Stimulated activated CD4-positive, alpha-beta T cell treated with anti-CD3 and anti-CD28 coated beads, Interleukin-15, amount 100 ng/mL, for 1 hour (primary cell): Measurements from ENCODE around the gene ETFRF1.
A peak's percentile ranks its signal among the peaks of the same experiment; 100 is the strongest.

Experiments
- DNase-seq, 2 donors: peaks; one replicate each; pipeline ENCODE4 v3.0.0-alpha.2; 2020; ENCODE audit warnings: low read depth in 1 of 2, low spot score in 1 of 2

Gene ETFRF1, protein sequence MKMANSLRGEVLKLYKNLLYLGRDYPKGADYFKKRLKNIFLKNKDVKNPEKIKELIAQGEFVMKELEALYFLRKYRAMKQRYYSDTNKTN

GRCh38 chr12:25195056-25195971 lies at the start of gene ETFRF1, which contains the start of gene DNAI7:
ETFRF1 (plus strand) TSS chr12:25195237; CDS start chr12:25203957, 8,720 bp downstream.
DNAI7 (minus strand) TSS chr12:25195160; CDS start chr12:25195078, 82 bp downstream.
- DNase-seq = peak; percentile 89 to 90

DNA sequence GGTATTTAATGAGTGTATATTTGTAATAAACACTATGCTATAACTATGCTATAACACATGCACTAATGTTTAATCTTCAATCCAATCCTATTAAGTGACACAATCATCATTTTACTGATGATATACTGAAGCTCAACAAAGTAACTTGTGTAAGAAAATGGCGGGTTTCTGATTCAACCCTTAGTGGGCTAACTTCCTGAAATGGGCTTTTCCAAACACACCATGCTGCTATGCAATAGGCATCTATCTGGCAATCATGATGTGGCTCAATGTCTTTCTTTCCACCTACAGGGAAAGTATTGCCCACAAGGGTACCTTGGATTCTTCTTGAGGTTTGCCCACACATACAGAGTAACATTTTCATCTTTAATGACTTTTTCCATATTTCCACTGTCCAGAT lies 48.4 kb upstream of the ETFRF1 start:
- no peak for DNase-seq

- DNase-seq = no peak
Measured at GRCh38 chr12:25151476-25151875, 43.6 kb upstream of the ETFRF1 start.

DNA sequence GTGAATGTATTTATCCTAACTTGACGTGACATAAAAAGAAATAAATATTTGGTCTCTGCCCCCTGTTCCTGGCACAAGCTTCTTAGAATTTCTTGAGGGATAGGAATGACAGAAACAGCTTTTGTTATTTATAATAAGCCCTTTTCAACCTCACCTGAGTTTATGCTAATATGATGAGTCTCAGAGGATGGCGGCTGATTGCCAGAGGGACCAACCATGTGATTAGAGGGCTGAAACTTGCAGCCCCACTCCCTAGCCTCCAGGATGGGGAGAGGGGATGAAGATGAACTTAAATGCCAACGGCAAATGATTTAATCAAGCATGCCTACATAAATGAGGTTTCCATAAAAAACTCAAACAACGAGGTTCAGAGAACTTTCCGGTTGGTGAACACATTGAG lies 43.0 kb upstream of the ETFRF1 start:
- no peak for DNase-seq

DNA sequence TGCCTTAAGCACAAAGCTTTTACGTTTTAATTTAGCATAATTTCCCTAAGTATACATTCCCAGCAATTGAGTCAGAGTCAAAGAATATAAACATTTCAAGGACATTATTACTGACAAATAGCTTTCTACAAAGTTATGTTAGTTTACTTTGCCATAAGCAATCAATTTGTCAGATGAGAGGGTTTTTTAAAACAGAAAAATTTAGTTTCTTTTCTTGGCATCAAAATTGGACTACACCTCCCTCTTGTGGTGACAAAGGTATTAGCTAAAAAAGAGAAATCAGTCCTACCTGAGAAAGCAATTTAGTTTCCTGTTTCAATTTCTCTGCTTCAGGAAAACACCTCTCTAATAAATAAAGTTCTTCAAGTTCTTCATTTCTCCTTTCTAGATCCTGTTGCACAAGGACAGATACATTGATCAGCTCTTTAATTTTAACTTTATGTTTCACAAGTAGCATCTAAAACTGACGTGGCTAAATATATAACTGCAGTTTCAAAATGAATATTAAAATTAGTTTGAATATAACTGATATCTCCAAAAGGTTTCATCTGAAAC lies 39.9 kb upstream of the ETFRF1 start:
- no peak for DNase-seq

DNA sequence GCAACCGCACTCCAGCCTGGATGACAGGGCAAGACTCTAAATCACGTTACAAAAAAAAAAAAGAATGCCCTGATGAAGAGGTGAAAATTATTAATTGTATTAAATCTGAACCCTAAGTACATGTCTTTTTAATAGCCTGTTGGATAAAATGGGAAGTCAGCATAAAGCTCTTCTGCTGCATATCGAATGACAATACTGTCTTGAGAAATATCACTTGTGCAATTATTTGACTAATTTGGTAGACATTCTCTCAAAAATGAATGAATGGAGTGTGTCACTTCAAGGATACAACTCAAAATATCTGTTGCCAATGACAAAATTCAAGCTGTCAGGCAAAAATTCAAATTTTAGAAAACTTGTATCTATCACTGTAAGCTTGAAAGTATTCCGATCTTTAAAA lies 39.0 kb upstream of the ETFRF1 start:
- DNase-seq = no peak

GRCh38 chr12:25162866-25163265 lies 32.2 kb upstream of the ETFRF1 start:
- DNase-seq = no peak

- no peak for DNase-seq
Measured at GRCh38 chr12:25182765-25183164, 12.3 kb upstream of the ETFRF1 start.

- no peak for DNase-seq
Measured at GRCh38 chr12:25184132-25184531, 10.9 kb upstream of the ETFRF1 start.

DNA sequence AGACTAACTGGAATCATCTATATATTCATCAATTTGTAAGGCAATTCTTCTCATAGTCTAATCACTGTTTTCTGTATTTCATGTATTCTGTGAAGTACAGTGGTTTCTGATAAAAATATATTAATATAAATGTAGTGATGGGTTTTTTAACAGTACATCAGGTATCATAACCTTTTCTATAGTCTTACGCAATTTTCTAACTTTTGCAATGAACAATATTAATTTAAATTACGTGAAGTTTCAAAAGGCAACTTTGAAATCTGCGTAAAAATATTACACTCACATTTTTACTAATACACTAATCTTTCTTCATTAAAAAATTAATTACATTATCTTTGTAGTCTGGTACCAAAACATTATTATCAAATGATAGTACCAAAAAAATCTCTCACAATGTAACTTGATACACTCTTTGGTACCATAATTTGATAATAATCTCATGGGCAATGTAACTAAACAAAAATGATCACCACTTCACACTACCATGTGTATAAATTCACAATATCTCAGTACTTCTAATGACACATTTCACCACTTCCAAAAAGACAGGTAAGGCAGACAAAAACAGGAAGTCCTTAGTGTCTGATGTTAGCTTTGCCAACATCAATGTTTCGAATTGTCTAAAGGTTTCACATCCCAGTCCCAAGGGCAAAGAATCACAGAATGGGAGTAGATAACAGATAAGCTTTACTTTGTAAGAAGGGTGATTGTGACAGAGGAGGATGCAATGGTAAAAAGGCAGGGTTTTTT lies 8.8 kb upstream of the ETFRF1 start:
- no peak for DNase-seq

DNA sequence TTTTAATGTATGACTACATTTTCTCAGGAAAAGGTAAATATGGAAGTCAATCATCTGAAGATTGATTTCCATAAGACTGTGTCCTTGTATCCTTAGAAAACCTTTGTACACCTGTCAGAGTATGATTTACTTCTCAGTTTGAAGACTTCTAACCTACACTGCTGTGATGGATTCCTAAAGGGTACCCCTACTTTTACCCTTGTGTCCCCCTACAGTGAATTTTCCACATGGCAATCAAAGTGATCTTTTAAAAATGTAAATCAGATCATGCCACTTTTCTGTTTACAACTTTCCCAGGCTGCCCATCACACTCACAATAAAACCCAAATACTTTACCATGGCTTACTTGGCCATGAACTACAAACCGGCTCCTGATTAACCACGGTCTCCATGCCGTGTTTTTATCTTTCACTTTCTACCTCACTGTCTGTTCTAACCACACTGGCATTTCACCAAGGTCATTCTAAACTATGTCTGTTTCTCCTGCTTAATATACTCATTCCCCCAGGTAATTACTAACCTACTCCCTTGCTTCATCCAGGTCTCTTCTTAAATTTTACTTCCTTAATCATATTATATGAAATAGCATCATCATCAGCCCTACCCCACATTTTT lies 8.1 kb upstream of the ETFRF1 start:
- no peak for DNase-seq

DNA sequence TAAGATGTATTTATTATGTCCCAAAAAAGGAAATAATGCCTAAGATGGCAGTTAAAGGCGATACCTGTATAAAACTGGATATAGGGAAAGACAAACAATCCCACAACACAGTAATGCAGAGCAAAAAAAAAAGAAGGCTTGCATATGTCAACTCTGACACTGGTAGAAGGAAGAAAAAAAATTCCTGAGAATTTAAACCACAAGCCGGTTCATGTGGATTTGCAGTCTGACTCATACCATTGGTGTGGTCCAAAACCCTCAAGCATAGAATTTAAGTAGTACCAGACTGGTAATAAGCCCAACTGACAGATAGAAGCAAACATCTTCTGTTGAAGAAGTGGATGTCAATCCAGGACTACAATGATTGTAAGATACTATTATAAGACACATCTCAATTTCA lies 7.3 kb upstream of the ETFRF1 start:
- DNase-seq = no peak

- DNase-seq = no peak
Measured at GRCh38 chr12:25189656-25190055, 5.4 kb upstream of the ETFRF1 start.

- no peak for DNase-seq
Measured at GRCh38 chr12:25190793-25191192, 4.2 kb upstream of the ETFRF1 start.

- DNase-seq = no peak
Measured at GRCh38 chr12:25194214-25194613, 823 bp upstream of the ETFRF1 start.

DNA sequence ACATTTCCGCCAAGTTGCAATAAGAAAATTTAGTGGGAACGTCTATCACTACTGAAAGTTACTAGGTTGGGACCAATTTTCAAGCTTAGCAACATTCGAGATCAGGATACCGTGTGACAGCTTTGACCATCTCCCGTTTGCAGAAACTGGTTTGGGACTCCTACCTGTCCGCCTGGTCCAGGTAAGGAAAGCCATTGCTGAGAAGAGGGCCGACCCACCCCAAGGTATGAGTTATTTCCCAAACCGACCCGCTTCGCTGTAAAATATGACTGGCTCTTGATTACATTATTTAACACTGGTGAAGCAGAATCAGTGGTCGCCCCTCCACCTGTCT lies 348 bp upstream of the ETFRF1 start:
- DNase-seq = no peak

GRCh38 chr12:25197608-25198007 lies 2.6 kb downstream of the ETFRF1 start:
- no peak for DNase-seq

DNA sequence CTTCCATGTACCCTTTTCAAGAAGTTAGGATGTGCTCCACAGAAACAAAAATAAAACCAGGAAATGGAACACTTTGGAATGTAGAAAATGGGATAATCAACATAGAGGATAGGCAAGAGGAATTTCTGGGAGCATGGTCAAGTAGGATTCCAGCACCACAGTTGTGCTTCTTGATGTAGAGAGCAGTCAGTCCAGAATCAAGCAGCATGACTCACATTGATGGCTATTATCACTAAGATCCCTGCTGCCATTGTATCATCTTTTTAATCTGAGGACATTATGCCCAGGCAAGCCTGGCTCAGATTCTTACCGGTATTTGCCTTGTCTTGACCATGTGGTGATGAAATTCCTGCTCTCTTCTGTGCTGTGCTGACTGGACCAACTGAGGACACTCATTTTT lies 5.7 kb downstream of the ETFRF1 start:
- no peak for DNase-seq

GRCh38 chr12:25202137-25202536 lies 7.1 kb downstream of the ETFRF1 start:
- no peak for DNase-seq

- no peak for DNase-seq
Measured at GRCh38 chr12:25207411-25207810, 12.4 kb downstream of the ETFRF1 start.

- no peak for DNase-seq
Measured at GRCh38 chr12:25207846-25208245, 12.8 kb downstream of the ETFRF1 start.
